Erythroblast (primary cell): ENCODE results near the gene TNN.

Experiments used
- GATA1 ChIP-seq: IDR thresholded peaks from 2 replicates; pipeline ENCODE4 v1.6.1; 2011; ENCODE audit warnings: low read depth, mild to moderate bottlenecking, control low read depth, low read length, moderate library complexity
- POLR2A ChIP-seq: IDR thresholded peaks from 2 replicates; pipeline ENCODE4 v1.6.1; 2011; ENCODE audit warnings: mild to moderate bottlenecking, low read length

DNA sequence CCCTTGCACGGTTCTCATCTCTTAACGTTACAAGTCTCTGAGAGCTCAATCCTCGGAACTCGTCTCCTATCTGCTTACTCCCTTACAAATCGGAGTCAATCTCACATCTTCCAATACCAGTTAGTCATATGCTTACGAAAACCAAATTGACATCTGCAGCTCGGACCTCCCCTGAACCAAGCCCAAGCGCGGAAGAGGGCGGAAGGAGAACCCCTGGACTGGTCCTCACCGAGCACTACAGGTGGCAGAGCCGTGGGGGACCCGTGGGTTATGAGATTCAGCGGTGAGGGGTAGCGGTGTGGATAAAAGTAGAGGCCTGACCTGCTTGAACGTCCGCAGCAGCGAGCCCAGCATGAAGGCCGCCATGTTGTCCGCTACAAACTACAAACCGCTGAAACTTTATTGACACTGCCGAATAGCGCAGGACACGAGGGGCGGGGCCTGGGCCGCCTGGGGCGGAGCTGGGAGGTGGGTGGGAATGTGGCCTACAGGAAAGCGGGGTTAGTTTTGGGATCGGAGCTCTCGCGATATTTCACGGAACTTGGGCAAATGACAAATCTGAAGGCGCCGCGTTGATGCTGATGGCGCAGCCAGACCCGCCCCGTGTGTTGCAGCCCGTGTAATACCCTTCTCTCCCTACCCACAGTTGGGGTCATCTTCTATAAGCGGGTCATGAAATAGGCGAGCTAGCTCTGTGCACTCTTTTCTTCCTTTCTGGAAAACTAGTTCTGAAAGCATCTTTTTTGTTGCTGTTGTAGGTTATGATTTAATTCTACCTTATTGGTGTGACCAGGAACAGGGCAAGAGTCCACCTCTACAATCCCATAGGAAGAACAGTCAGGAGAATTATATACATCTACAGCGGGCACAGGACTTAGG, 44.4 kb upstream of the TNN start, which contains the start of gene MRPS14:
- peak; percentile 91 for TF ChIP-seq POLR2A
- no peak for TF ChIP-seq GATA1
